NCI-H128 (cell line): Measurements from ENCODE around the gene PROM1.

Source experiments
- DNase-seq: peaks from one replicate; lab custom pipeline; 2025; ENCODE audit not compliant: unreplicated experiment; lab: John Stamatoyannopoulos, UW

Gene PROM1

GRCh38 chr4:16110199-16110598 lies 26.4 kb upstream of the PROM1 start:
- no peak for DNase-seq

GRCh38 chr4:16109256-16109655 lies 25.4 kb upstream of the PROM1 start:
- no peak for DNase-seq

GRCh38 chr4:16106956-16107355 lies 23.1 kb upstream of the PROM1 start:
- no peak for DNase-seq

GRCh38 chr4:16104520-16104919 lies 20.7 kb upstream of the PROM1 start:
- no peak for DNase-seq

- DNase-seq = no peak
Observed at GRCh38 chr4:16102356-16102755, 18.5 kb upstream of the PROM1 start.

GRCh38 chr4:16100833-16101232 lies 17.0 kb upstream of the PROM1 start:
- DNase-seq = no peak

GRCh38 chr4:16092682-16093319 lies 9.0 kb upstream of the PROM1 start:
- DNase-seq = no peak

- DNase-seq = no peak
Observed at GRCh38 chr4:16090096-16090705, 6.4 kb upstream of the PROM1 start.

GRCh38 chr4:16089156-16089555 lies 5.3 kb upstream of the PROM1 start:
- DNase-seq = no peak

GRCh38 chr4:16088601-16089000 lies 4.8 kb upstream of the PROM1 start:
- no peak for DNase-seq

GRCh38 chr4:16085822-16086221 lies 2.0 kb upstream of the PROM1 start:
- DNase-seq = no peak

GRCh38 chr4:16082426-16083240 lies 1.2 kb downstream of the PROM1 start:
- DNase-seq = no peak

GRCh38 chr4:16082041-16082425 lies 1.8 kb downstream of the PROM1 start:
- DNase-seq = no peak

GRCh38 chr4:16079046-16079445 lies 4.8 kb downstream of the PROM1 start:
- no peak for DNase-seq

GRCh38 chr4:16078195-16078760 lies 5.5 kb downstream of the PROM1 start:
- no peak for DNase-seq

- no peak for DNase-seq
Observed at GRCh38 chr4:16077786-16078185, 6.0 kb downstream of the PROM1 start.

GRCh38 chr4:16075975-16076757 lies 7.7 kb downstream of the PROM1 start:
- no peak for DNase-seq

GRCh38 chr4:16075061-16075460 lies 8.8 kb downstream of the PROM1 start:
- DNase-seq = no peak

GRCh38 chr4:16072168-16072567 lies 11.7 kb downstream of the PROM1 start:
- no peak for DNase-seq

GRCh38 chr4:16070203-16070602 lies 13.6 kb downstream of the PROM1 start:
- DNase-seq = no peak

GRCh38 chr4:16067515-16067914 lies 16.3 kb downstream of the PROM1 start:
- no peak for DNase-seq
